Pancreas (tissue), 10 donors: ENCODE data around the gene EMX1. TPM values are rescaled to one million over a fixed set of nuclear protein-coding genes. Genes with fewer than 3 reads are reported as not detected.
A peak's percentile ranks its signal among the peaks of the same experiment; 100 is the strongest.

Experiments
- ATAC-seq, 4 donors: fragments of 200-7000 bp; cut with Tn5 transposase; one replicate each; pipeline versions ENCODE4 v1.8.0 to v1.9.1; 2020; ENCODE audit warnings: mild to moderate bottlenecking in 4 of 4, moderate library complexity in 4 of 4
- DNase-seq, 6 donors: peaks; one replicate each; pipeline ENCODE4 v3.0.0-alpha.2; 2020
- FAIRE-seq: peaks from 2 replicates; lab custom pipeline; 2012; peaks lifted over from hg19 to GRCh38; lab: Jason Lieb, UNC
- H3K27ac ChIP-seq, 4 donors: fragments of 200-600 bp; sonication (generic); 1 replicate in 3 of 4; 2 replicates in 1 of 4; pipeline versions ENCODE4 v1.5.0 to v1.8.0; 2020
- H3K27me3 ChIP-seq, 4 donors: fragments of 200-600 bp; one replicate each; pipeline ENCODE4 v1.8.0; 2021
- H3K36me3 ChIP-seq, 3 donors: fragments of 200-600 bp; sonication (generic) in 1 of 3; one replicate each; pipeline versions ENCODE4 v1.5.0 to v1.8.0; 2020 to 2021
- H3K4me1 ChIP-seq, 3 donors: fragments of 200-600 bp; one replicate each; pipeline ENCODE4 v1.8.0; 2021
- H3K4me3 ChIP-seq, 4 donors: fragments of 200-600 bp; sonication (generic) in 2 of 4; one replicate each; pipeline versions ENCODE4 v1.5.0 to v1.8.0; 2020 to 2021
- H3K9me3 ChIP-seq, 4 donors: fragments of 200-600 bp; one replicate each; pipeline ENCODE4 v1.8.0; 2021
- CTCF ChIP-seq, 4 donors: fragments of 200-600 bp; sonication (generic) in 3 of 4; IDR thresholded peaks; one replicate each; pipeline versions ENCODE4 v1.5.0 to v1.8.0; 2021; ENCODE audit warnings: antibody characterized with exemption in 4 of 4
- WGBS, 2 donors: extraction: QIAGEN DNeasy Blood & Tissue Kit; methylation state at CpG; one replicate each; pipeline ENCODE4 v1.1.7; 2013; 5-methylcytosine and 5-hydroxymethylcytosine counted together
- intact Hi-C, 3 donors: fragments of 100-400 bp; cut with DNase I; formaldehyde crosslinking; loops; one replicate each; pipeline versions ENCODE4 v1.11.1 to v1.14.2; 2022
- polyA plus RNA-seq, 2 donors: library from polyadenylated mRNA; stranded (reverse); fragments of 200-250 nt; gene quantifications; one replicate each; pipeline ENCODE4 v1.2.3, GENCODE V29; 2013
- total RNA-seq, 6 donors: library from RNA; stranded (reverse); fragmentation: NEBNext Ultra II Directional in 4 of 6; extraction: Animal tissue kit (Norgen Biotek cat#: 25700) in 4 of 6; gene quantifications; one replicate each; pipeline versions ENCODE4 v1.2.1 to v1.2.4, GENCODE V29; 2021 to 2023
- donor health status: healthy with polysubstance abuse.
- donor health status: DM: no; HTN: no; CAD: no; lungs with moderate emphysema.
- donor health status: DM: no; HTN: no; CAD: no.
- donor health status: control.
- donor health status: control.
- donor health status: Bipolar disorder and iron deficiency.
- donor health status: DM: yes; HTN: yes; CAD: no.
- donor health status: DM: no; HTN: no; CAD: no.
- donor health status: DM: no; HTN: no; CAD: no.
- donor health status: DM: yes; HTN: yes; CAD: no.

EMX1 gene
- total and polyA plus RNA-seq, 8 donors: 0.13 to 0.37 (median 0.28) TPM; not detected in 1

GRCh38 chr2:72942881-72943418 lies 25.6 kb downstream of the EMX1 start:
- no peak for TF ChIP-seq CTCF (IDR thresholded peaks at IDR 0.05)
- DNase-seq: peak in 1 of 6 donors; percentile 42
- WGBS, 2 donors: 90 to 92% methylated on average over 8 of the region's 8 CpGs

DNA sequence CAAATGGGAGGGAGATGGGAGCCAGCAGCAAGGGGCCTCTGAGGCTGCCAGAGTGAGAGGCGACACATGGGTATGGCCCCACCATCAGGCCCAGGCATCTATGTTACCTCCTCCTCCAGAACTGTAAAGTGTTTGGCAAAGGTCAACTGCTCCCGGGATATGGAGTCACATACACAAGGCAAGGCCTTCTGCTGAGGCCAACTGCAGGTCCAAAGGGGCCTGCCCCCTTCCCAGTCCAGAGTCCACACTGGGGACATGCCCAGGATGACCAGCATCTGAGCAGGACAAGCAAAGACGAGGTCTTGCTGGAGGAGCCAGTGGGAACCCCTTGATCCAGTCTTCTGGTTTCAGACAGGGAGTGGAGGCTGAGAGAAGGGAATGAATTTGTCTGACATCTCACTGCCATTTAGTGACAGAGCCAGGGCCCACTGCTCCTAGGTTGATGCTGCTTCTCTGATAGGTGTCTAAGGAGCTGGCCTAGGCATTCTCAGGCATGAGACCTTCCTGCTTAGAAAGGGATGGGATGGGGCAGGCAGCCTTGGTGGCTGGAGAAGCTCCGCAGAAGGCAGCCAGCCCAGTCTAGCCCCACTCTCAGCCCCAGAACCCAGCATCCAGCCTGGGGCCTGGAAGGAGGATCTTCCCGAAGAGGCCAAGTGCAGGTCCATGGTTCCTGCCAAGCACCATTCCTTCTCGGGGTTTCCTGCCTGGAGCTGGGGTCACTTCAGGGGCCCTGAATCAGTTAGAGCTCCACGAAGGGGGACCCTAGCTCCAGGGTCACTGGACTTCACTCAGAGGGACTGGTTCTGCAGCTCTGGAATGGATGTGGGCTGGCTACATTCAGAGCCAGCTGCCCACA lies 26.4 kb downstream of the EMX1 start:
- H3K9me3 ChIP-seq: no peaks in the 10 kb centered on the region
- FAIRE-seq (no peak), ATAC-seq (no peak), DNase-seq (peak in 1 of 6 donors; percentile 24)
- H3K27me3 ChIP-seq: no peaks in the 10 kb centered on the region
- no peaks in the 10 kb centered on the region for H3K36me3 ChIP-seq
- no peak overlapping the region for H3K4me3 ChIP-seq
- H3K4me1 ChIP-seq: no peaks in the 10 kb centered on the region
- H3K27ac ChIP-seq: no peak overlapping the region
- TF ChIP-seq CTCF (IDR thresholded peaks at IDR 0.05): no peak
- intact Hi-C loops: no loop called here
- WGBS, 2 donors: 86 to 90% methylated on average over 7 of the region's 7 CpGs

More at GRCh38 chr2:72942881-72943418, 25.6 kb downstream of the EMX1 start:
- intact Hi-C loops: no loop called here
- Histone ChIP-seq H3K36me3 (no peaks in the 10 kb centered on the region), H3K4me3 (no peak overlapping the region), H3K27me3 (no peaks in the 10 kb centered on the region), H3K4me1 (no peaks in the 10 kb centered on the region), H3K27ac (no peak overlapping the region), H3K9me3 (no peaks in the 10 kb centered on the region)
- ATAC-seq (no peak), FAIRE-seq (no peak)

GRCh38 chr2:72944804-72945449 lies 27.6 kb downstream of the EMX1 start:
- FAIRE-seq (no peak), ATAC-seq (no peak)
- no peak for TF ChIP-seq CTCF (IDR thresholded peaks at IDR 0.05)

DNA sequence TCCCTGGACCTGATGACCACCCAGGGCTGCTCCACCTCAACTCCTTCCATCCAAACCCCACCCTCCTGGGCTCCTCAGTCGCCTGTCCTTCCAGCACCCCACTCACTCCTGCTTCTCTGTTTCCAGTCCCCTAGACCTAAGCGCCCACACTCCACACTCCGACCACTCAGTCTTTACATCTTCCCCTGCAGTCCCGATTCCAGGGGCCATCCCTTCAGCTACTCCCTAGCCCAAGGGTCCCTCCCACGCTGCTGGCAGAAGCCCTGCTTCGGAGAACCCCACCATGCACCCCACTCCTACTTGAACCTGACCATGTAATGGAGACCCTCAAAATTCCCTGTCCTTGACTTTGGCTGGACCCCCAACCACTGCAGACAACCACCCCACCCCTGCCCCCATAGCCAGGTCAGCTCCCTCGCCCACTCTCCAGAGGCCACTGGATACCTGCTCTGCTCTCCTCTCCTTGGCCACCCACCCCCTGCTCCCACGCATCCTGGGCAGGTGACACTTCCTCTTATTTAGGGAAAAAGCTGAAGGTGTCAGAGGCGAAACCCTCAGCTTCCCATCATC lies 28.2 kb downstream of the EMX1 start:
- no peak overlapping the region for H3K4me3 ChIP-seq
- TF ChIP-seq CTCF (IDR thresholded peaks at IDR 0.05): no peak
- H3K9me3 ChIP-seq: no peaks in the 10 kb centered on the region
- H3K36me3 ChIP-seq: no peaks in the 10 kb centered on the region
- 91 to 93% methylated on average over 9 of the region's 9 CpGs for WGBS, 2 donors
- no peaks in the 10 kb centered on the region for H3K27me3 ChIP-seq
- H3K27ac ChIP-seq: no peak overlapping the region
- ATAC-seq (no peak), DNase-seq (peak in 1 of 6 donors; percentile 24), FAIRE-seq (no peak)
- intact Hi-C loops: no loop called here
- no peaks in the 10 kb centered on the region for H3K4me1 ChIP-seq

More at GRCh38 chr2:72944804-72945449, 27.6 kb downstream of the EMX1 start:
- Histone ChIP-seq H3K9me3 (no peaks in the 10 kb centered on the region), H3K27me3 (no peaks in the 10 kb centered on the region), H3K4me3 (no peak overlapping the region), H3K4me1 (no peaks in the 10 kb centered on the region), H3K27ac (no peak overlapping the region), H3K36me3 (no peaks in the 10 kb centered on the region)
- intact Hi-C loops: no loop called here
- DNase-seq: peak in 1 of 6 donors; percentile 37
- 92 to 96% methylated on average over 16 of the region's 16 CpGs for WGBS, 2 donors
